NCI-H748 (cell line): ENCODE results near the gene HEPH.
"Not testable (repeated sequence)": the region's sequence is repeated elsewhere in the genome, so short reads cannot be mapped to it uniquely, and the experiment has no call there.

Experiments used
- DNase-seq: peaks from one replicate; lab custom pipeline; 2025; ENCODE audit not compliant: unreplicated experiment; lab: John Stamatoyannopoulos, UW

The HEPH gene, protein sequence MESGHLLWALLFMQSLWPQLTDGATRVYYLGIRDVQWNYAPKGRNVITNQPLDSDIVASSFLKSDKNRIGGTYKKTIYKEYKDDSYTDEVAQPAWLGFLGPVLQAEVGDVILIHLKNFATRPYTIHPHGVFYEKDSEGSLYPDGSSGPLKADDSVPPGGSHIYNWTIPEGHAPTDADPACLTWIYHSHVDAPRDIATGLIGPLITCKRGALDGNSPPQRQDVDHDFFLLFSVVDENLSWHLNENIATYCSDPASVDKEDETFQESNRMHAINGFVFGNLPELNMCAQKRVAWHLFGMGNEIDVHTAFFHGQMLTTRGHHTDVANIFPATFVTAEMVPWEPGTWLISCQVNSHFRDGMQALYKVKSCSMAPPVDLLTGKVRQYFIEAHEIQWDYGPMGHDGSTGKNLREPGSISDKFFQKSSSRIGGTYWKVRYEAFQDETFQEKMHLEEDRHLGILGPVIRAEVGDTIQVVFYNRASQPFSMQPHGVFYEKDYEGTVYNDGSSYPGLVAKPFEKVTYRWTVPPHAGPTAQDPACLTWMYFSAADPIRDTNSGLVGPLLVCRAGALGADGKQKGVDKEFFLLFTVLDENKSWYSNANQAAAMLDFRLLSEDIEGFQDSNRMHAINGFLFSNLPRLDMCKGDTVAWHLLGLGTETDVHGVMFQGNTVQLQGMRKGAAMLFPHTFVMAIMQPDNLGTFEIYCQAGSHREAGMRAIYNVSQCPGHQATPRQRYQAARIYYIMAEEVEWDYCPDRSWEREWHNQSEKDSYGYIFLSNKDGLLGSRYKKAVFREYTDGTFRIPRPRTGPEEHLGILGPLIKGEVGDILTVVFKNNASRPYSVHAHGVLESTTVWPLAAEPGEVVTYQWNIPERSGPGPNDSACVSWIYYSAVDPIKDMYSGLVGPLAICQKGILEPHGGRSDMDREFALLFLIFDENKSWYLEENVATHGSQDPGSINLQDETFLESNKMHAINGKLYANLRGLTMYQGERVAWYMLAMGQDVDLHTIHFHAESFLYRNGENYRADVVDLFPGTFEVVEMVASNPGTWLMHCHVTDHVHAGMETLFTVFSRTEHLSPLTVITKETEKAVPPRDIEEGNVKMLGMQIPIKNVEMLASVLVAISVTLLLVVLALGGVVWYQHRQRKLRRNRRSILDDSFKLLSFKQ

DNA sequence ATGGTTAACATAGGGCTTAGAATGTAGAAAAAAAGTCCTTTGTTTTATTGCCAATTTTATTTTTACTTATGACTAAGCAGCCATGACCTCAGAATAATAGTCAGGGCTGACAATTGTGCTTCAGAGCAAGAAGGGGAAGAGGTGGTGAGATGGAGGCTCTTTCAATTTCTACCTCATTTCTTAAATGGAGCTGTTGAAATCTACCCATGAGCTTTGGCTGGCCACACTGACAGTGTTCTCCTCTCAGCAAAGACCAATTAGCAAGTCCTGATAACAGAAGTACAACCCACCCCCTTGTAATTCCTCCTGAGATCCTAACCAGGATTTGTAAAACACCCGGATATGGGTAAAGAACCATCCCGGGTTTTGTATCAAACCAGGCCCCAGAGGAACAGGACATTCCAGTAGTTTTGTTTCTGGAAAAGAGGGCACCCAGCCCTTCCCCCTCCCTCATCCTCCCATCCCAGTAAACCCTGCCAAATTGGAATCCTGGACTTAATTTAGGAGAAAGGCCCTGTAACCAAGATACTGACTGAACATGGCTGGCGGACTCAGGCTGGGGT lies at the start of gene HEPH:
Gene HEPH (plus strand): TSS at position 399 of the 563 bp plus-strand sequence. CDS start 6,324 bp downstream, outside the sequence.
- DNase-seq: no peak

DNA sequence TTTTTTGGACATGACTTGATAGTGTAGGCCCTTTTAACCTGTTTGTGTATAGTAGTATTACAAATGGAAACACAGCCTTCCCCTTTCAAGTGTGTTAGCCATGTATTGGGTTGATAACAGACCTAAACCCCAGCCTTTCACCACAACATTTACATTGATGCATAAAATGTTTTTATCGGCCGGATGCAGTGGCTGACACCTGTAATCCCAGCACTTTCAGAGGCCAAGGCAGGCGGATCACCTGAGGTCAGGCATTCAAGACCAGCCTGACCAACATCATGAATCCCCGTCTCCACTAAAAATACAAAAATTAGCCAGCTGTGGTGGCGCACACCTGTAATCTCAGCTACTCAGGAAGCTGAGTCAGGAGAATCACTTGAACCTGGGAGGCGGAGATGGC lies 45.3 kb upstream of the HEPH start:
- DNase-seq: not testable (repeated sequence)

- not testable (repeated sequence) for DNase-seq
Measured at GRCh38 chrX:66121354-66121753, 42.7 kb upstream of the HEPH start.

- no peak for DNase-seq
Measured at GRCh38 chrX:66126662-66127061, 37.4 kb upstream of the HEPH start.

- DNase-seq: no peak
Measured at GRCh38 chrX:66130469-66130868, 33.6 kb upstream of the HEPH start.

DNA sequence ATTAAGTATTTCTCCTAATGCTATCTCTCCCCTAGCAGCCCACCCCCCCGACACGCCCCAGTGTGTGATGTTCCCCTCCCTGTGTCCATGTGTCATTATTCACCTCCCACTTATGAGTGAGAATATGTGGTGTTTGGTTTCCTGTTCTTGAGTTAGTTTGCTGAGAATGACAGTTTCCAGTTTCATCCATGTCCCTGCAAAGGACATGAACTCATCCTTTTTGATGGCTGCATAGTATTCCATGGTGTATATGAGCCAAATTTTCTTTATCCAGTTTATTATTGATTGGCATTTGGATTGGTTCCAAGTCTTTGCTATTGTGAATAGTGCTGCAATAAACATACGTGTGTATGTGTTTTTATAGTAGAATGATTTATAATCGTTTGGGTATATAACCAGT lies 28.8 kb upstream of the HEPH start:
- not testable (repeated sequence) for DNase-seq

GRCh38 chrX:66142351-66142750 lies 21.7 kb upstream of the HEPH start:
- DNase-seq: no peak

- DNase-seq: no peak
Measured at GRCh38 chrX:66144258-66144657, 19.8 kb upstream of the HEPH start.

GRCh38 chrX:66149519-66149918 lies 14.5 kb upstream of the HEPH start:
- DNase-seq: no peak

GRCh38 chrX:66150163-66150562 lies 13.9 kb upstream of the HEPH start:
- no peak for DNase-seq

DNA sequence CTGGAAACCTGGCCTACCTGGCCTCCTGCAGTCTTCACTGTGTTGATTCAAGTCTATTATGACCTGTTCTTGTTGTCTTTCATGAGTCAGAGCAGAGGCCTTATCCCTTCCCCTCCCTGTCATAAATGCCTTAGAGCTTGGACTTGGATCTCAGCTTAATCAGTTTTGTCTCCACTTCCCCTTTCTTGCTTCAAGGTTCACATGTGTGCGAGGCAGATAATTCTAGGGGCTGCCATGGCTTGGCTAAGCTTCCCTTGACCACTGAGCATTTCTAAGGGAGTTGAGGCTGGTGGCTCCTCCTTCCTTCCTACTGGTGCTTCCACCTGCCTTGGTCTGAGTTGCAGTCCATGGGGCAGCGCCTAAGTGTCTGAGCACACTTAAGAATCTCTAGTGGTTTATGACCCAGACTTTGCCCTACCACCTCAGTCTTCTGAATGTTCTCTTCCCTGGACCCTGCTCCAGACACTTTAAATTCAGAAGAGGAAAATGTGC lies 1.7 kb upstream of the HEPH start:
- DNase-seq: no peak

DNA sequence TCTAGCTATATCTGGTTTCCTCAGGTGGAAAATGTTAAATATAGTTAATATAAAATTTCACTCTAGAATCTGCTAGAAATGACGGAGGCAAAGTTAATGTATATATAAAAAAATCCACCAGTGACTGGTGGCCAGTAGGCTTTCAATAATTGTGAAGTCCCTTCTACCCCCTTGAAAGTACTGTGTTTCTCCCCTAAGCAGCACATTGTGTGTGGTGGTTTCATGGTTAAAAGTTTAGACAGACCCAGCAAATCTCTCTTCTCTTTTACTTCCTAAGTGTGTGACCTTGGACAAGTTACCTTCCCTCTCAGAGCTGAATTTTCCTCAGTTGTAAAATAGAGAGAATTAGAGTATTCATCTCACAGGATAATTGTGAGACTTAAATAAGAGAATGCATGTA lies 600 bp upstream of the HEPH start:
- no peak for DNase-seq

DNA sequence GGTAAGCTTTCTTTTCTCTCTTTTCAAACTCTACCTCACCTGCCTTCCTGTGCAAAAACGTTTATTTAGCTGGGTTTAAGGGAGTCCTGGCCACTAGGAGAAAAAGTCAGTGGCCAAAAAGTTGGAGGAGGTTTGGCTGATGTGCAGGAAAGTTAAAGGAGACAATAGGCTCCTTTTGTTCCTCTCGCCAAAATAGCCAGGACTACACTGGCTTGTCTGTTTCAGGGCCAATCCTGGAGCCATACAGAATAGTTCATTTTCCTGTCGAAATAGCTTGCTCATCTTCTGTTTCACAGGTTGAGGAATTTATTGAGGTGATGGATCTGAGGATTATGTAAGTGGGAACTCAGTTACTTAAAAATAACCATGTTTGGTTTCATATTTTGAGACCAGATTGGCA lies 423 bp downstream of the HEPH start:
- DNase-seq: no peak

DNA sequence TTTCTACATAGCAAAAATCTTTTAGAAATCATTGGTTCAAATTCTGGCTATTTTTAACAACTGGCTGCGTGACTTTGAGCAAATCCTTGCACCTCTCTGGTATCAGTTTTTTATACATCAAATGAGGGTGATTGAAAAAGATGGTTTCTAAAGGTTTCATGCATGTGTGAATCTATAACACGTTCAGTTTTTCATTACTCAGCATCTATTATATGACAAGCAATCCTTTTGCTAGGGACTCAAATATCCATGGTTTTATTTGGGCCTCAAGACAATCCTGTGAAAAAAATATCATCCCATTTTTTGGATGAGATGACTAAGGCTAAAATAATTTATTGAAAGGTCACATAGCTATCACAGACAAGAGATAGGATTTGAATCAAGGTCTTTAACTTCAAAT lies 884 bp downstream of the HEPH start:
- no peak for DNase-seq

- no peak for DNase-seq
Measured at GRCh38 chrX:66166671-66167070, 2.6 kb downstream of the HEPH start.

GRCh38 chrX:66167431-66167830 lies 3.4 kb downstream of the HEPH start:
- DNase-seq: no peak

DNA sequence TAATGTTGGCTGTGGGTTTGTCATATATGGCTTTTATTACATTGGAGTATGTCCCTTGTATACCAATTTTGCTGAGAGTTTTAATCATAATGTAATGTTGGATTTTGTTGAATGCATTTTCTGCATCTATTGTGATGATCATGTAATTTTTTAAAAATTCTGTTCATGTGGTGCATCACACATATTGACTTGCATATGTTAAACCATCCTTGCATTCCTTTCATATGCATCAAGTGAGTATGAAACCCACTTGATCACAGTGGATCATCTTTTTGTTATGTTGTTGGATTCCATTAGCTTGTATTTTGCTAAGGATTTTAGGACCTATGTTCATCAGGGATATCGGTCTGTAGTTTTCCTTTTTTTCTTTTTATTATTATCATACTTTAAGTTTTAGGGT lies 12.1 kb downstream of the HEPH start:
- no peak for DNase-seq

DNA sequence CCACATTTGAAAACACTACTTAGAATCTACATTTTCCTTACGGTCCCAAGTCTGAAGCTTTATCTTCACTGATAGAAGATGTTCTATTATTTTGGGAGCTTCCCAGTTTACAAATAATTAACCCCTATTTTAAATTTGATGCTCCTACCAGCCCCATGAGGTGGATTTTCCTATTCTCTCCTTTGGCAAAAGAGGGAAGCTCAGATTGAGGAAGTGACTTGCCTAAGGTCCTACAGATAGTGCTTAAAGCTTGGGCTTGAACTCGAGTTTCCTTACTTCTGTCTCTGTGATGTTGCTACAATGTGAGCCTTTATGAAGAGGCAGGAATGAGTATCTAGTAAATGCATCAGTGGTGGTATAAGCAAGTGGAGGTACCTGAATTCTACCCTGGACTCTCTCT lies 27.5 kb downstream of the HEPH start:
- DNase-seq: no peak

DNA sequence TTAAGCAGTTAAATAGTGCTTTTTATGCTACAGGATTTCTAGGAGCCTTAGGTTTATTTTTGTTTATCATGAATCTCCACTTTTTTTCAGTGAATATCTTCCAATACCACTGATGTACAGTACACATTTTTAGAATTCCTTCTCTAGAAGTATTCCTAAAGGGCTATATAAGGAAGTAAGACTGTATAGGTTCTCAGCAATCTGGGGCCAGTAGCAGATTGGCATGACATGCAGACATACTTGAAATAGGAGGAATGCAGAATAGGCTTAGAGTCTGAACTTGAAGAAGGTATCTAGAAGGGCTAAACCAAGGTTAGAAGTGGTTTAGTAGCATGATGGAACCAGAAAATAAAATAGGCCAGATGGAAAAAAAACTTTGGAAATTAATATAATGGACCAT lies 29.8 kb downstream of the HEPH start:
- no peak for DNase-seq

DNA sequence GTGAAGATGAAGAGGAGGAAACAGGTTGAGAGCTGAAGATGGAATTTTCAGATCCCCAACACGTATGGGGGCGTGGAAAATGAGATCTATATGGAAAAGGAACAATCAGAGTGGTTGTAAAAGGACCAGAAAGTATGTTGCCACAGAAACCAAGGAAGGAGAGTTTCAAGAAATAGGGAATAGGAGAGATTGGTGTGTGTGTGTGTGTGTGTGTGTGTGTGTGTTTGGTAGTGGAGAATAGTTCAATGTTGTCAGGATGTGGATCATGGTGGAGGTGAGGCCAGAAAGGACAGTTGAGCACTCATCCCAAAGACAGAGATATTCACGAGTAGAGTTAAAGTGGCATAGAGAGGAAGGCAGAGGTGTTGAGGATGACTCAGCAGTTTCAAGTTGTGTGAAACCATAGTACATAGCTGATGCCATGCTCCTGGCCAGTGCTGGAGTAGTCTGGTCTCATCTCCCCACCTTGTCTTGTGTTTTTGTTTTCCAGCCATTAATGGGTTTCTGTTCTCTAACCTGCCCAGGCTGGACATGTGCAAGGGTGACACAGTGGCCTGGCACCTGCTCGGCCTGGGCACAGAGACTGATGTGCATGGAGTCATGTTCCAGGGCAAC lies 36.1 kb downstream of the HEPH start:
- DNase-seq: no peak
